Right lobe of liver (tissue), 6 donors: ENCODE data around the gene STAC3. TPM values are rescaled to one million over a fixed set of nuclear protein-coding genes. Genes with fewer than 3 reads are reported as not detected.

Experiments used
- ATAC-seq, 4 donors: fragments of 200-7000 bp; cut with Tn5 transposase; one replicate each; pipeline ENCODE4 v1.9.1; 2020; ENCODE audit warnings: mild to moderate bottlenecking in 4 of 4, moderate library complexity in 4 of 4
- DNase-seq, 3 donors: peaks; one replicate each; pipeline ENCODE4 v3.0.0-alpha.2; 2020
- H3K27ac ChIP-seq, 3 donors: fragments of 200-600 bp; one replicate each; pipeline ENCODE4 v1.8.0; 2022
- H3K27me3 ChIP-seq, 2 donors: fragments of 200-600 bp; one replicate each; pipeline ENCODE4 v1.8.0; 2022
- H3K36me3 ChIP-seq, 4 donors: fragments of 200-600 bp; sonication (generic) in 1 of 4; one replicate each; pipeline versions ENCODE4 v1.5.1 to v1.8.0; 2017 to 2022; ENCODE audit warnings: control low read depth in 1 of 4
- H3K4me1 ChIP-seq, 4 donors: fragments of 200-600 bp; sonication (generic) in 1 of 4; one replicate each; pipeline versions ENCODE4 v1.5.1 to v1.8.0; 2017 to 2022; ENCODE audit warnings: control low read depth in 1 of 4
- H3K4me3 ChIP-seq, 3 donors: fragments of 200-600 bp; one replicate each; pipeline ENCODE4 v1.8.0; 2022
- H3K9me3 ChIP-seq, 4 donors: fragments of 200-600 bp; sonication (generic) in 1 of 4; one replicate each; pipeline versions ENCODE4 v1.5.1 to v1.8.0; 2017 to 2022; ENCODE audit warnings: control low read depth in 1 of 4
- POLR2A ChIP-seq: fragments of 450-650 bp; IDR thresholded peaks from one replicate; pipeline ENCODE4 v1.6.1; 2017; ENCODE audit warnings: antibody characterized with exemption, mild to moderate bottlenecking
- WGBS: methylation state at CpG from one replicate; pipeline ENCODE4 v1.1.6; 2018; ENCODE audit warnings: low coverage, low lambda C conversion rate; ENCODE audit not compliant: insufficient coverage; ENCODE audit errors: missing lambda C conversion rate; 5-methylcytosine and 5-hydroxymethylcytosine counted together
- intact Hi-C, 2 donors: fragments of 100-400 bp; cut with DNase I; formaldehyde crosslinking; loops; one replicate each; pipeline versions ENCODE4 v1.11.2 to v1.14.1; 2022
- total RNA-seq, 6 experiments: library from RNA; depleted of rRNA in 2 of 6; stranded (reverse); fragments of >200 nt in 2 of 6; fragmentation: NEBNext Ultra II Directional in 3 of 6; extraction: Animal tissue kit (Norgen Biotek cat#: 25700) in 3 of 6; gene quantifications; one replicate each; pipeline versions ENCODE4 v1.1.0 to v1.2.4, GENCODE V29; 2016 to 2023
- TF ChIP-seq, protein P1 (sequence below), 4 donors: fragments of 200-600 bp in 3 of 4; fragments of 450-650 bp in 1 of 4; IDR thresholded peaks; one replicate each; pipeline versions ENCODE4 v1.5.1 to v1.8.0; 2016 to 2022; ENCODE audit warnings: antibody characterized with exemption in 4 of 4, mild to moderate bottlenecking in 2 of 4
- donor health status: DM: no; HTN: yes; CAD: no.
- donor health status: DM: no; HTN: no; CAD: no.
- donor health status: DM: no; HTN: no; CAD: no.
- donor health status: DM: no; HTN: yes; CAD: no.
- donor health status: DM: no; HTN: yes; CAD: no.

The STAC3 gene
- total RNA-seq, 6 experiments from 2014 or later, result 0.98 to 4.5 (median 1.8) TPM

GRCh38 chr12:57201219-57201618 lies 49.8 kb downstream of the STAC3 start:
- ATAC-seq, result no peak

DNA sequence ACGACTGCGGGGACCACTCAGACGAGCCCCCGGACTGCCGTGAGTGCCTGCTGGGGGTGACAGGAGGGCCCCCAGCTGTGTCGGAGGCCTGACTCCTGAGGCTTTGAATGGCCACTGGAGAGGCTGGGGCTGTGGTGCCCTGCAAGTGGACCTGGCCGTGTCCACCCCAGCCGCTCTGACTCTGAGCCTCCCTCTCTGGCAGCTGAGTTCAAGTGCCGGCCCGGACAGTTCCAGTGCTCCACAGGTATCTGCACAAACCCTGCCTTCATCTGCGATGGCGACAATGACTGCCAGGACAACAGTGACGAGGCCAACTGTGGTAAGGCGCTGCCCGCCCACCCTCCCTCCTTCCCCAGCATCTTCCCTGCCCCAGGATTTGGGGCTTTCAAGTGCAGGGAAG lies 50.5 kb downstream of the STAC3 start:
- H3K9me3 ChIP-seq, result no peaks in the 10 kb centered on the region
- no peak overlapping the region for H3K27ac ChIP-seq
- no peak for DNase-seq
- no peak overlapping the region for H3K4me3 ChIP-seq
- no peak for TF ChIP-seq POLR2A
- TF ChIP-seq, protein P1, sequence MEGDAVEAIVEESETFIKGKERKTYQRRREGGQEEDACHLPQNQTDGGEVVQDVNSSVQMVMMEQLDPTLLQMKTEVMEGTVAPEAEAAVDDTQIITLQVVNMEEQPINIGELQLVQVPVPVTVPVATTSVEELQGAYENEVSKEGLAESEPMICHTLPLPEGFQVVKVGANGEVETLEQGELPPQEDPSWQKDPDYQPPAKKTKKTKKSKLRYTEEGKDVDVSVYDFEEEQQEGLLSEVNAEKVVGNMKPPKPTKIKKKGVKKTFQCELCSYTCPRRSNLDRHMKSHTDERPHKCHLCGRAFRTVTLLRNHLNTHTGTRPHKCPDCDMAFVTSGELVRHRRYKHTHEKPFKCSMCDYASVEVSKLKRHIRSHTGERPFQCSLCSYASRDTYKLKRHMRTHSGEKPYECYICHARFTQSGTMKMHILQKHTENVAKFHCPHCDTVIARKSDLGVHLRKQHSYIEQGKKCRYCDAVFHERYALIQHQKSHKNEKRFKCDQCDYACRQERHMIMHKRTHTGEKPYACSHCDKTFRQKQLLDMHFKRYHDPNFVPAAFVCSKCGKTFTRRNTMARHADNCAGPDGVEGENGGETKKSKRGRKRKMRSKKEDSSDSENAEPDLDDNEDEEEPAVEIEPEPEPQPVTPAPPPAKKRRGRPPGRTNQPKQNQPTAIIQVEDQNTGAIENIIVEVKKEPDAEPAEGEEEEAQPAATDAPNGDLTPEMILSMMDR (IDR thresholded peaks at IDR 0.05), result no peak
- peaks cover 3 to 99% (median 66%) of the 10 kb centered on the region in 4 donors for H3K36me3 ChIP-seq
- no peaks in the 10 kb centered on the region for H3K27me3 ChIP-seq
- no peak for ATAC-seq
- 92% methylated on average over 5 of the region's 15 CpGs for WGBS
- intact Hi-C loops, result no loop called here
- H3K4me1 ChIP-seq, result no peaks in the 10 kb centered on the region

More at GRCh38 chr12:57201219-57201618, 49.8 kb downstream of the STAC3 start:
- Histone ChIP-seq H3K4me1 (no peaks in the 10 kb centered on the region), H3K36me3 (peaks cover 5 to 99% (median 65%) of the 10 kb centered on the region in 4 donors), H3K27ac (no peak overlapping the region), H3K27me3 (no peaks in the 10 kb centered on the region), H3K4me3 (no peak overlapping the region), H3K9me3 (no peaks in the 10 kb centered on the region)
- no peak for TF ChIP-seq POLR2A
- TF ChIP-seq, protein P1 (IDR thresholded peaks at IDR 0.05), result no peak
- no CpG with 5 or more reads among the region's 8 CpGs for WGBS
- DNase-seq, result no peak
- intact Hi-C loops, result no loop called here

DNA sequence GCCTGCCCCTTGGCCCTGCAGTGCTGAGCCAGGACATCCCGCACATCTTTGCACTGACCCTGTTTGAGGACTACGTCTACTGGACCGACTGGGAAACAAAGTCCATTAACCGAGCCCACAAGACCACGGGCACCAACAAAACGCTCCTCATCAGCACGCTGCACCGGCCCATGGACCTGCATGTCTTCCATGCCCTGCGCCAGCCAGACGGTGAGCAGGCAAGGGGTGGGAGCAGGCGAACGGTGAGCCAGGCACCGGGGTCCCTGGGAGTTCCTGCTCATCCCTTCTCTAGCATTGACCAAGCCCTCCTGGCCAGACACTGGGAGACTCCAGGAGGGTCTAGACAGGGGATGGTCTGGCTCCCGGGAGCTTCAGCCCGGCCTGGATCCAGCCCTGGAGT lies 51.8 kb downstream of the STAC3 start:
- no peak overlapping the region for H3K4me3 ChIP-seq
- WGBS, result 20% methylated on average over 1 of the region's 15 CpGs
- intact Hi-C loops, result no loop called here
- DNase-seq (no peak), ATAC-seq (no peak)
- no peaks in the 10 kb centered on the region for H3K9me3 ChIP-seq
- H3K36me3 ChIP-seq, result peaks cover 5 to 99% (median 71%) of the 10 kb centered on the region in 4 donors
- H3K4me1 ChIP-seq, result no peaks in the 10 kb centered on the region
- H3K27me3 ChIP-seq, result no peaks in the 10 kb centered on the region
- TF ChIP-seq POLR2A, result no peak
- TF ChIP-seq, protein P1 (IDR thresholded peaks at IDR 0.05), result no peak
- no peak overlapping the region for H3K27ac ChIP-seq

DNA sequence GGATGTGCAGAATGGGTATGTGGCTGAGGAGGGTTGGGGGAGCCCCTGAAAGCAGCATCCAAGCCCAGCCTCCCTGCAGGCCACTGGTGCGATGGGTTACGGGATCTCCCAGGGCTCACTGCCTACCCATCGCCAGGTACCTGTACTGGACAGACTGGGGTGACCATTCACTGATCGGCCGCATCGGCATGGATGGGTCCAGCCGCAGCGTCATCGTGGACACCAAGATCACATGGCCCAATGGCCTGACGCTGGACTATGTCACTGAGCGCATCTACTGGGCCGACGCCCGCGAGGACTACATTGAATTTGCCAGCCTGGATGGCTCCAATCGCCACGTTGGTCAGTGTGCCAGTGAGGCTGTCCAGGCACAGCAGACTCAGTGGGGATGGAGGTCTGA lies 52.7 kb downstream of the STAC3 start:
- ATAC-seq, result no peak
- no peaks in the 10 kb centered on the region for H3K4me1 ChIP-seq
- H3K9me3 ChIP-seq, result no peaks in the 10 kb centered on the region
- DNase-seq, result no peak
- no peak overlapping the region for H3K27ac ChIP-seq
- H3K27me3 ChIP-seq, result no peaks in the 10 kb centered on the region
- H3K36me3 ChIP-seq, result peaks cover 5 to 99% (median 71%) of the 10 kb centered on the region in 4 donors
- no peak overlapping the region for H3K4me3 ChIP-seq
- intact Hi-C loops, result no loop called here
- TF ChIP-seq, protein P1 (IDR thresholded peaks at IDR 0.05), result no peak
- TF ChIP-seq POLR2A, result no peak
- 83% methylated on average over 2 of the region's 17 CpGs for WGBS

DNA sequence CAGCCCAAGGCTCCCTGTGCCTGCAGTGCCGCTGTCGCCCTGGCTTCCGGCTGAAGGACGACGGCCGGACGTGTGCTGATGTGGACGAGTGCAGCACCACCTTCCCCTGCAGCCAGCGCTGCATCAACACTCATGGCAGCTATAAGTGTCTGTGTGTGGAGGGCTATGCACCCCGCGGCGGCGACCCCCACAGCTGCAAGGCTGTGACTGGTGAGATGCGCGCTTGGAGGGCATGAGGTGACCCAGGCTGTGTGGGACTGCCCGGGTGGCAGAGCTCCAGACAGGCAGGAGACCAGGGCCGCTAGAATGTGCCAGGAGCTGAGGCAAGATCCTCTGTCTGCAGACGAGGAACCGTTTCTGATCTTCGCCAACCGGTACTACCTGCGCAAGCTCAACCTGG lies 54.0 kb downstream of the STAC3 start:
- no peak overlapping the region for H3K27ac ChIP-seq
- DNase-seq (no peak), ATAC-seq (no peak)
- WGBS, result no CpG with 5 or more reads among the region's 22 CpGs
- peaks cover 12 to 99% (median 76%) of the 10 kb centered on the region in 4 donors for H3K36me3 ChIP-seq
- no peaks in the 10 kb centered on the region for H3K4me1 ChIP-seq
- TF ChIP-seq, protein P1 (IDR thresholded peaks at IDR 0.05), result no peak
- TF ChIP-seq POLR2A, result no peak
- no peak overlapping the region for H3K4me3 ChIP-seq
- H3K9me3 ChIP-seq, result no peaks in the 10 kb centered on the region
- intact Hi-C loops, result no loop called here
- no peaks in the 10 kb centered on the region for H3K27me3 ChIP-seq
